ENCODE results near the gene MIR17HG.
A peak's percentile ranks its signal among the peaks of the same experiment; 100 is the strongest.

DNA sequence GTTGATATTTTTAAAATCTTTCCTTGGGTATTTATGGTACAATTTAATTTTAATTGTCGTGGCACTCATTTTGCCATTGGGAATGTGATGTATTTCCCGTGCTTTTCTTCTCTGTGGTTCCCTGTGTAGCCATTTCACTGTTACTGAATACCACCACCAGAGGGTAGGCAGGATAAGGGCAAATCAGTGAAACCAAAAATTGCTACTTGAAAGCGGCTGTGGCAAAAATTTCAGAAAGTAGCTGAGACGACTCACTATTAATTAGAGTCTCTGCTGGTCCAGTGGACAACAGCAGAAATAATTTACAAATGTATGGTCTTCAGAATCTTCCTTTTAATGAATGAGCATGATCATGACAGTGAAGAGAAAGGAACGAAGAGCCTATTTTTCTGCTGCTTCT is 34.4 kb upstream of the MIR17HG start:
- TF ChIP-seq, protein P1, sequence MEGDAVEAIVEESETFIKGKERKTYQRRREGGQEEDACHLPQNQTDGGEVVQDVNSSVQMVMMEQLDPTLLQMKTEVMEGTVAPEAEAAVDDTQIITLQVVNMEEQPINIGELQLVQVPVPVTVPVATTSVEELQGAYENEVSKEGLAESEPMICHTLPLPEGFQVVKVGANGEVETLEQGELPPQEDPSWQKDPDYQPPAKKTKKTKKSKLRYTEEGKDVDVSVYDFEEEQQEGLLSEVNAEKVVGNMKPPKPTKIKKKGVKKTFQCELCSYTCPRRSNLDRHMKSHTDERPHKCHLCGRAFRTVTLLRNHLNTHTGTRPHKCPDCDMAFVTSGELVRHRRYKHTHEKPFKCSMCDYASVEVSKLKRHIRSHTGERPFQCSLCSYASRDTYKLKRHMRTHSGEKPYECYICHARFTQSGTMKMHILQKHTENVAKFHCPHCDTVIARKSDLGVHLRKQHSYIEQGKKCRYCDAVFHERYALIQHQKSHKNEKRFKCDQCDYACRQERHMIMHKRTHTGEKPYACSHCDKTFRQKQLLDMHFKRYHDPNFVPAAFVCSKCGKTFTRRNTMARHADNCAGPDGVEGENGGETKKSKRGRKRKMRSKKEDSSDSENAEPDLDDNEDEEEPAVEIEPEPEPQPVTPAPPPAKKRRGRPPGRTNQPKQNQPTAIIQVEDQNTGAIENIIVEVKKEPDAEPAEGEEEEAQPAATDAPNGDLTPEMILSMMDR (IDR thresholded peaks at IDR 0.05 in 4 of 5, conservative IDR thresholded peaks at IDR 0.05 in 1 of 5), result peak; percentile 28 to 59 (median 40)
- no peak for TF ChIP-seq POLR2A (IDR thresholded peaks at IDR 0.05)
